Colonic mucosa (tissue), 4 donors: Measurements from ENCODE around the gene CASP14. TPM values are rescaled to one million over a fixed set of nuclear protein-coding genes. Genes with fewer than 3 reads are reported as not detected.
"Not testable (repeated sequence)": the region's sequence is repeated elsewhere in the genome, so short reads cannot be mapped to it uniquely, and the experiment has no call there.

Experiments
- DNase-seq: peaks from one replicate; pipeline ENCODE4 v3.0.0-alpha.2; 2020
- H3K27ac ChIP-seq: fragments of 200-600 bp; one replicate; pipeline ENCODE4 v1.8.0; 2021
- H3K27me3 ChIP-seq: fragments of 200-600 bp; one replicate; pipeline ENCODE4 v1.8.0; 2021
- H3K36me3 ChIP-seq: fragments of 200-600 bp; one replicate; pipeline ENCODE4 v1.8.0; 2021
- H3K4me1 ChIP-seq: fragments of 200-600 bp; one replicate; pipeline ENCODE4 v1.8.0; 2021; ENCODE audit warnings: mild to moderate bottlenecking
- H3K4me3 ChIP-seq: fragments of 200-600 bp; one replicate; pipeline ENCODE4 v1.8.0; 2021
- H3K9ac ChIP-seq, 2 donors: one replicate each; pipeline ENCODE4 v1.7.0; 2013; ENCODE audit warnings: control low read depth in 2 of 2, low read depth in 2 of 2, low read length in 2 of 2
- H3K9me3 ChIP-seq: fragments of 200-600 bp; one replicate; pipeline ENCODE4 v1.8.0; 2021
- intact Hi-C: fragments of 100-400 bp; cut with DNase I; formaldehyde crosslinking; loops from one replicate; pipeline ENCODE4 v1.14.1; 2022
- total RNA-seq, 2 donors: library from RNA; stranded (reverse); fragmentation: NEBNext Ultra II Directional in 1 of 2; extraction: Animal tissue kit (Norgen Biotek cat#: 25700) in 1 of 2; gene quantifications; one replicate each; pipeline ENCODE4 v1.2.1, GENCODE V29; 2021
- TF ChIP-seq, protein P1 (sequence below): fragments of 200-600 bp; IDR thresholded peaks from one replicate; pipeline ENCODE4 v1.8.0; 2022; ENCODE audit warnings: antibody characterized with exemption, mild to moderate bottlenecking
- donor health status: healthy.
- donor health status: DM: no; HTN: no; CAD: no.
- donor health status: DM: no; HTN: no; CAD: no.

CASP14 gene, protein sequence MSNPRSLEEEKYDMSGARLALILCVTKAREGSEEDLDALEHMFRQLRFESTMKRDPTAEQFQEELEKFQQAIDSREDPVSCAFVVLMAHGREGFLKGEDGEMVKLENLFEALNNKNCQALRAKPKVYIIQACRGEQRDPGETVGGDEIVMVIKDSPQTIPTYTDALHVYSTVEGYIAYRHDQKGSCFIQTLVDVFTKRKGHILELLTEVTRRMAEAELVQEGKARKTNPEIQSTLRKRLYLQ
- total RNA-seq: not detected

- intact Hi-C loops: no loop called here
- Histone ChIP-seq H3K9ac (no peak within 1 kb of the TSS), H3K9me3 (no peaks in the 10 kb centered on the region), H3K36me3 (no peaks in the 10 kb centered on the region), H3K4me1 (no peaks in the 10 kb centered on the region), H3K4me3 (no peak within 1 kb of the TSS), H3K27ac (no peak within 1 kb of the TSS), H3K27me3 (no peaks in the 10 kb centered on the region)
- DNase-seq: no peak
- TF ChIP-seq, protein P1, sequence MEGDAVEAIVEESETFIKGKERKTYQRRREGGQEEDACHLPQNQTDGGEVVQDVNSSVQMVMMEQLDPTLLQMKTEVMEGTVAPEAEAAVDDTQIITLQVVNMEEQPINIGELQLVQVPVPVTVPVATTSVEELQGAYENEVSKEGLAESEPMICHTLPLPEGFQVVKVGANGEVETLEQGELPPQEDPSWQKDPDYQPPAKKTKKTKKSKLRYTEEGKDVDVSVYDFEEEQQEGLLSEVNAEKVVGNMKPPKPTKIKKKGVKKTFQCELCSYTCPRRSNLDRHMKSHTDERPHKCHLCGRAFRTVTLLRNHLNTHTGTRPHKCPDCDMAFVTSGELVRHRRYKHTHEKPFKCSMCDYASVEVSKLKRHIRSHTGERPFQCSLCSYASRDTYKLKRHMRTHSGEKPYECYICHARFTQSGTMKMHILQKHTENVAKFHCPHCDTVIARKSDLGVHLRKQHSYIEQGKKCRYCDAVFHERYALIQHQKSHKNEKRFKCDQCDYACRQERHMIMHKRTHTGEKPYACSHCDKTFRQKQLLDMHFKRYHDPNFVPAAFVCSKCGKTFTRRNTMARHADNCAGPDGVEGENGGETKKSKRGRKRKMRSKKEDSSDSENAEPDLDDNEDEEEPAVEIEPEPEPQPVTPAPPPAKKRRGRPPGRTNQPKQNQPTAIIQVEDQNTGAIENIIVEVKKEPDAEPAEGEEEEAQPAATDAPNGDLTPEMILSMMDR: no peak
Observed at GRCh38 chr19:15048885-15049541, at the start of gene CASP14. Gene CASP14 (plus strand): TSS chr19:15049480. CDS start chr19:15052252, 2,772 bp downstream.

GRCh38 chr19:15008308-15008707, 41.0 kb upstream of the CASP14 start:
- Histone ChIP-seq H3K27ac (no peak overlapping the region), H3K36me3 (no peaks in the 10 kb centered on the region), H3K4me1 (no peaks in the 10 kb centered on the region), H3K27me3 (peaks cover 3% of the 10 kb centered on the region), H3K9ac (no peak overlapping the region), H3K4me3 (no peak overlapping the region), H3K9me3 (no peaks in the 10 kb centered on the region)
- intact Hi-C loops: no loop called here
- TF ChIP-seq, protein P1: no peak
- DNase-seq: no peak

DNA sequence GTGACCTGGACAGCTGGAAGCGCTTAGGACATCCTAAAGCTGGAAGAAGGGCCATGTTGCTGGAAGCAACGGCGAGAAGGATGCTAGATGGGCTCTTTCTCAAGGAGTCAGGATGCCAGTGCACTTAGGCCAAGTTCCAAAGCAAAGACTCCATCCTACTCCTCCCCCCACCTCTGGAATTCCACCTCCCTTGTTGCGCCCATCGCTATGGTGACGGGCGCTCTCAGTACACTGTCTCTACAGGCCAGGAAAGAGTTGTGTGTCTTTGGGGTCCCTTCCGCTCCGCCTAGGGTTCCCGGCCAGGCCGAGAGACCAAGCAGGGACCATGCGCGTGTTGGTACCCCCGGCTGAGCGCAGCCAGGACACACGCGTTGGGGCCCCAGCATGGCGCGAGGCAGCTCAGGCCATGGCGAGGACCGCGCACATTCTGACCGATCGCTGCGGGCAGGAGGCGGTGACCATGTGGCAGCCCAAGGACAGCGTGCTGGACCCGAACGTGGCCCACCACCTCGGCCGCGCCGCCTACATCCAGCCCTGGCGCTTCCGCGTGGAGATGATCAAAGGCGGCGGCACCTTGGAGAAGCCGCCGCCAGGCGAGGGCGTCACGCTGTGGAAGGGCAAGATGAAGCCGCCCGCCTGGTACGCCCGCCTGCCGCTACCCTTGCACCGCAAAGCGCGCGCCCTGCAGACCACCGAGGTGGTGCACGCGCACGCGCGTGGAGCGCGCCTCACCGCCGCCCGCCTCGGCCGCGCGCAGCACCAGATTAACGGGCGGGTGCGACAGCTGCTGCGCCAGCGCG, 38.6 kb upstream of the CASP14 start:
- DNase-seq: no peak
- TF ChIP-seq, protein P1: no peak
- intact Hi-C loops: no loop called here

GRCh38 chr19:15014579-15014978, 34.7 kb upstream of the CASP14 start:
- no peaks in the 10 kb centered on the region for H3K4me1 ChIP-seq
- no peak for DNase-seq
- no peak overlapping the region for H3K27ac ChIP-seq
- TF ChIP-seq, protein P1: no peak
- no peaks in the 10 kb centered on the region for H3K27me3 ChIP-seq
- H3K9me3 ChIP-seq: no peaks in the 10 kb centered on the region
- intact Hi-C loops: no loop called here
- H3K9ac ChIP-seq: no peak overlapping the region
- H3K4me3 ChIP-seq: no peak overlapping the region
- H3K36me3 ChIP-seq: no peaks in the 10 kb centered on the region

More for the DNA sequence above, 38.6 kb upstream of the CASP14 start:
- Histone ChIP-seq H3K9ac (no peak overlapping the region), H3K4me1 (no peaks in the 10 kb centered on the region), H3K9me3 (no peaks in the 10 kb centered on the region), H3K27me3 (peaks cover 3% of the 10 kb centered on the region), H3K36me3 (no peaks in the 10 kb centered on the region), H3K27ac (no peak overlapping the region), H3K4me3 (no peak overlapping the region)

DNA sequence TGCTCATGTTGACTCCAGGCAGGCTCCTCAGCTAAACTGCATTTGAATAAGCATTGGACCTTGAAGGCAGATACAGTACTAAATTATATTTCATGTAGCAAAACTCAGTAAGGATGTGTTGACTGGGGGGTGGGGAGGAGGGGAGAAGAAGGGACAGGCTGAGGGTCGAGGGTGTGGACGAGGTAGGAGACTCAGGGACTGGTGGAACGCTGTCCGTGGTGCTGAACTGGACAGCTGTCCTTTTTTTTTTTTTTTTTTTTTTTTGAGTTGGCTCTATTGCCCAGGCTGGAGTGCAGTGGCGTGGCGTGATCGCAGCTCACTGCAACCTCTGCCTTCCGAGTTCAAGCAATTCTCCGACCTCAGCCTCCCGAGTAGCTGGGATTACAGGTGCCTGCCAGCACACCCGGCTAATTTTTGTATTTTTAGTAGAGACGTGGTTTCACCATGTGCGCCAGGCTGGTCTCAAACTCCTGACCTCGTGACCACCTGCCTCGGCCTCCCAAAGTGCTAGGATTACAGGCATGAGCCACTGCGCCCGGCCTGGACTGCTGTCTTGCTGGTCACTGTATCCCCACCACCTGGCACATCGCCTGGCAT, 33.2 kb upstream of the CASP14 start:
- no peaks in the 10 kb centered on the region for H3K9me3 ChIP-seq
- intact Hi-C loops: no loop called here
- H3K36me3 ChIP-seq: no peaks in the 10 kb centered on the region
- H3K27me3 ChIP-seq: no peaks in the 10 kb centered on the region
- TF ChIP-seq, protein P1: no peak
- DNase-seq: no peak
- no peak overlapping the region for H3K4me3 ChIP-seq
- no peak overlapping the region for H3K9ac ChIP-seq
- H3K27ac ChIP-seq: no peak overlapping the region
- H3K4me1 ChIP-seq: no peaks in the 10 kb centered on the region

- intact Hi-C loops, H3K27ac ChIP-seq, H3K9me3 ChIP-seq, H3K4me1 ChIP-seq, DNase-seq, H3K36me3 ChIP-seq, H3K9ac ChIP-seq, H3K27me3 ChIP-seq, H3K4me3 ChIP-seq: not testable (repeated sequence)
Observed at GRCh38 chr19:15018836-15019235, 30.4 kb upstream of the CASP14 start.
